ENCODE data around the gene NR2E1. TPM values are rescaled to one million over a fixed set of nuclear protein-coding genes. Genes with fewer than 3 reads are reported as not detected.

Gene NR2E1
- total and polyA plus RNA-seq, 2 of the 4 experiments (the other 2 are of a cell fraction): not detected

DNA sequence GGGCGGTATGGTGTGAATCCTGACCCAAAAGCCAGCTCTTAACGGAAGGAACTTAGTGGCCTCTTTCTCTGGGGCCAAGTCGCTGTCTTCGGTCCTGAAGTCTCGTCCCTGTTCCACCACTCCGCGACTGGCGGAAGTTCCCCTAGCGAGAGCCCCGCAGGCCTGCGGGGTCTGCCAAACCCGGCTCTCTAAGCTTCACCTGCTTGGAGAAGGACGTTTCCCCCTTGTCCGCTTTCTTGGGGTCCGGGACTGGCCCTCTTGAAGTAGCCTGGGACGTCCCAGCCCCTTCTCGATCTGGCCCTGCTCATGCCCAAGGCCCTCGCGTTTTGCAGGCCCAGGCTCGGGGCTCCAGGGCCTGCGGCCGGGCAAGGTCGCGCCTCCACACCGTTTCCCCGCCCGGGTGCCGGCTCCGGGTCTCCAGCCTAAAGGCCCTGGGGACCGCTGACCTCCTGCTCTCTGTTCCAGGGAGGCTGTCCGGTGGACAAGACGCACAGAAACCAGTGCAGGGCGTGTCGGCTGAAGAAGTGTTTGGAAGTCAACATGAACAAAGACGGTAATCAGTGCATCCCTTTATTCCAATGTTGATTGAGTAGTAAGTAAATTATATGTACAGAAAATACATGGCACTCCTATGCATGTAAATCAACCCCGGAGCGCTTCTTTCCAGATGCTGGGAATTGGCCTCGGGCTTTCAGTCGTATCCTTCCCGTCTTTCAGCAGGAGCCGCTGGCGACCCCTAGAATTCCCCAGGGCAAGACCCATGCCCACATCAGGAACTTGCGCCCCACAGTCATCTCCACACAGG lies 8.8 kb downstream of the NR2E1 start:
- H3K27ac ChIP-seq (ENCODE audit: insufficient read depth, low read length): no peak overlapping the region
- 5% methylated on average over 19 of the region's 43 CpGs; no CpG with 5 or more reads in 1 of the 2 experiments for WGBS, 2 experiments (ENCODE audit: extremely low coverage in 2 of 2, insufficient read length in 1 of 2)
- no peak overlapping the region for H3K9ac ChIP-seq (ENCODE audit: low read depth, low read length)
- H3K4me1 ChIP-seq (ENCODE audit: control insufficient read depth, insufficient read depth, low read length): no peaks in the 10 kb centered on the region
- H2BK120ac ChIP-seq (ENCODE audit: low read depth, low read length): no peak overlapping the region
- no peak overlapping the region for H2AK9ac ChIP-seq (replicated peaks; ENCODE audit: low read depth, low read length, poor library complexity)
- H3K9me3 ChIP-seq (ENCODE audit: control insufficient read depth, insufficient read depth, low read length): peaks cover 15% of the 10 kb centered on the region
- TF ChIP-seq, protein P1, sequence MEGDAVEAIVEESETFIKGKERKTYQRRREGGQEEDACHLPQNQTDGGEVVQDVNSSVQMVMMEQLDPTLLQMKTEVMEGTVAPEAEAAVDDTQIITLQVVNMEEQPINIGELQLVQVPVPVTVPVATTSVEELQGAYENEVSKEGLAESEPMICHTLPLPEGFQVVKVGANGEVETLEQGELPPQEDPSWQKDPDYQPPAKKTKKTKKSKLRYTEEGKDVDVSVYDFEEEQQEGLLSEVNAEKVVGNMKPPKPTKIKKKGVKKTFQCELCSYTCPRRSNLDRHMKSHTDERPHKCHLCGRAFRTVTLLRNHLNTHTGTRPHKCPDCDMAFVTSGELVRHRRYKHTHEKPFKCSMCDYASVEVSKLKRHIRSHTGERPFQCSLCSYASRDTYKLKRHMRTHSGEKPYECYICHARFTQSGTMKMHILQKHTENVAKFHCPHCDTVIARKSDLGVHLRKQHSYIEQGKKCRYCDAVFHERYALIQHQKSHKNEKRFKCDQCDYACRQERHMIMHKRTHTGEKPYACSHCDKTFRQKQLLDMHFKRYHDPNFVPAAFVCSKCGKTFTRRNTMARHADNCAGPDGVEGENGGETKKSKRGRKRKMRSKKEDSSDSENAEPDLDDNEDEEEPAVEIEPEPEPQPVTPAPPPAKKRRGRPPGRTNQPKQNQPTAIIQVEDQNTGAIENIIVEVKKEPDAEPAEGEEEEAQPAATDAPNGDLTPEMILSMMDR (conservative IDR thresholded peaks at IDR 0.05; ENCODE audit: low read depth, low read length): no peak
- TF ChIP-seq CHD1 (IDR thresholded peaks at IDR 0.05; ENCODE audit: low read depth, low read length) (no peak), NFE2L2 (IDR thresholded peaks at IDR 0.05; ENCODE audit: low read depth, low read length) (no peak), USF2 (IDR thresholded peaks at IDR 0.05; ENCODE audit: low read depth, low read length) (no peak), RAD21 (IDR thresholded peaks at IDR 0.05; ENCODE audit: low read length) (no peak), RCOR1 (IDR thresholded peaks at IDR 0.05; ENCODE audit: insufficient replicate concordance, low read length) (no peak), MAFK (IDR thresholded peaks at IDR 0.05; ENCODE audit: low read depth, low read length) (no peak), RFX5 (IDR thresholded peaks at IDR 0.05; ENCODE audit: low read depth, low read length) (no peak), BHLHE40 (IDR thresholded peaks at IDR 0.05; ENCODE audit: low read depth, low read length) (no peak)
- no peak overlapping the region for H3K14ac ChIP-seq (replicated peaks; ENCODE audit: low read depth, low read length)
- dilution Hi-C loops (cut with HindIII; ENCODE audit: low sequenced_read_pairs, unreplicated experiment) (no loop called here), intact Hi-C loops (cut with micrococcal nuclease) (no loop called here), in situ Hi-C loops (cut with MboI; ENCODE audit: low sequenced_read_pairs) (no loop called here)
- H3K79me1 ChIP-seq (ENCODE audit: low read depth in 1 of 2, low read length in 2 of 2): no peaks in the 10 kb centered on the region
- peak; percentile 44 for DNase-seq
- H3K56ac ChIP-seq (ENCODE audit: extremely low read depth, insufficient read depth, low read length): no peak overlapping the region
- peaks cover 76% of the 10 kb centered on the region for H3K27me3 ChIP-seq (ENCODE audit: control insufficient read depth, insufficient read depth, low read length)
- H3K36me3 ChIP-seq (ENCODE audit: control insufficient read depth, insufficient read depth, low read length): no peaks in the 10 kb centered on the region
- no peak overlapping the region for H4K91ac ChIP-seq (ENCODE audit: insufficient read depth, low read depth, low read length)
- H3K9me1 ChIP-seq (ENCODE audit: insufficient read depth, low read length): no peaks in the 10 kb centered on the region
- H3K18ac ChIP-seq (ENCODE audit: low read depth, low read length): no peak overlapping the region
- H3K23ac ChIP-seq (ENCODE audit: low read depth, low read length): no peak overlapping the region
- H2AK5ac ChIP-seq (ENCODE audit: low read depth, low read length): no peak overlapping the region
- H2BK15ac ChIP-seq (ENCODE audit: low read depth, low read length): no peak overlapping the region
- H2AFZ ChIP-seq (replicated peaks; ENCODE audit: low read length, poor library complexity): no peak overlapping the region
- H3K4me2 ChIP-seq (ENCODE audit: low read depth, low read length): no peak overlapping the region
- H2BK5ac ChIP-seq (ENCODE audit: low read depth, low read length, poor library complexity, severe bottlenecking): no peak overlapping the region
- H4K8ac ChIP-seq (ENCODE audit: low read depth in 2 of 2, low read length in 2 of 2): no peak overlapping the region
- BruUV-seq (replicated peaks): no TSS peak
- no peak overlapping the region for H3K4me3 ChIP-seq (ENCODE audit: insufficient read depth, low read depth, low read length)
- ATAC-seq (ENCODE audit: low read depth): peak; percentile 88
- no peak overlapping the region for H4K5ac ChIP-seq (ENCODE audit: low read depth, low read length)
- ChIA-PET POLR2A (ENCODE audit: unreplicated experiment) (no interaction called here), CTCF (no interaction called here)
- no peaks in the 10 kb centered on the region for H4K20me1 ChIP-seq (ENCODE audit: insufficient read depth, low read length)
- H3K4ac ChIP-seq (ENCODE audit: low read depth, low read length): no peak overlapping the region
- H2BK20ac ChIP-seq (ENCODE audit: low read depth, low read length): no peak overlapping the region

Data from IMR-90 (cell line).